Raji (cell line): ENCODE measurements around the gene EPHA6.

Experiments used
- POLR2A ChIP-seq: IDR thresholded peaks from 2 replicates; pipeline ENCODE4 v1.6.1; 2011; ENCODE audit warnings: low read depth, low read length, control low read depth; ENCODE audit not compliant: insufficient read depth

The EPHA6 gene

DNA sequence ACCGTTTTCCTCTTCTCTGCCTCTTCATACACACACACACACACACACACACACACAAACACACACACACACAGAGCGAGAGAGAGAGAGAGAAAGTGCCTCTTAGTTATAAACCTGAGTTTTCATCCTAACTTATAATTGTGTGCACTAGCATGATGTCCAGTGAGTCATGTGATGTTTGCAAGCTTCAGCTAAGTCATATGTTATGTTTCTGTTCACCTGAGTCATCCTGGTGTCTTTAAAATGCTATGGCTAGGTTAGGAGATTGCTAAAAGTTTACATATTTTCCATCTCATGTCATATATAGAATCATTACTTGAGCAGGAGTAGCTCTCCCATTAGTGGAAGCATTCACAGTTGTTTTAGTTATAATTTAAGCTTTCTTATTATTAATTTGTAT is 155.8 kb downstream of the EPHA6 start:
- TF ChIP-seq POLR2A, result no peak

- TF ChIP-seq POLR2A, result no peak
Observed at GRCh38 chr3:96977671-96978070, 163.3 kb downstream of the EPHA6 start.

DNA sequence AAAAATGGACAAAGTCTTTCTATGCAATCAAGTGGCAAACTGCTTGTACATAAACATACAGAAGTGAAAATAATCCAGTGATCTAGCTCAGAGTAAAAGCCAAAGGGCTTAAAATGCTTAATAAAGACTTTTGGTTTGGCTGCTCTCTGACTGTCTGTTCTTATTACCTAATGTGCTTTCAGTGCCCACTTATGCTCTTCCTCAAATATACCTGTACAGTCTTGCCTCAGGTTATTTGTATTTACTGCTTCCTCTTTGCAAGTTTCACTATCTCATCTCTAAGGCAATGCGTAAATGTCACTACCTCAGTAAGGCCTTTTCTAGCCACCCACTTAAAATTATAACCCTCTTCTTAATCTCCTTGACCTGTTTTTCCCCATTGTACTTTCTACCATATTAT is 171.8 kb downstream of the EPHA6 start:
- TF ChIP-seq POLR2A, result no peak

GRCh38 chr3:96991231-96991630 is 176.8 kb downstream of the EPHA6 start:
- TF ChIP-seq POLR2A, result no peak

GRCh38 chr3:96991800-96992365 is 177.5 kb downstream of the EPHA6 start:
- no peak for TF ChIP-seq POLR2A

GRCh38 chr3:96994988-96995387 is 180.6 kb downstream of the EPHA6 start:
- no peak for TF ChIP-seq POLR2A

GRCh38 chr3:96996009-96996408 is 181.6 kb downstream of the EPHA6 start:
- TF ChIP-seq POLR2A, result no peak

DNA sequence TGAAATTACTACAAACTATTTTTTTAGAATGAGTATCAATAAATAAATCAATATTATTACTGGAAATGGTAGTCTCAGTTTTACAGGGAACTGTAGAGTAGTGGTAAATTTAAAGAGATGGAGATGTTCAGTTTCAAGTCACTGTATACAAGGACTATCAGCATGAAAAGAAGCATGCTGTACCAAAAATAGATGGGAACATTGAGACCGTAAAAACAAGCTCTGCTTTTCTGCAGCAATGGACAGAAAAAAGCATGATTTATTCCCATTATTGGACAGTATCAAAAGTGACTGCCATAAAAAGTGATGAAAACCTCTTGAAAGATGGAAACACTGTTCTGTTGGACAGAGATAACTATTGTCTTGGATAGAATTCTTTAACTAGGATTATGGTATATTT is 187.2 kb downstream of the EPHA6 start:
- TF ChIP-seq POLR2A, result no peak

DNA sequence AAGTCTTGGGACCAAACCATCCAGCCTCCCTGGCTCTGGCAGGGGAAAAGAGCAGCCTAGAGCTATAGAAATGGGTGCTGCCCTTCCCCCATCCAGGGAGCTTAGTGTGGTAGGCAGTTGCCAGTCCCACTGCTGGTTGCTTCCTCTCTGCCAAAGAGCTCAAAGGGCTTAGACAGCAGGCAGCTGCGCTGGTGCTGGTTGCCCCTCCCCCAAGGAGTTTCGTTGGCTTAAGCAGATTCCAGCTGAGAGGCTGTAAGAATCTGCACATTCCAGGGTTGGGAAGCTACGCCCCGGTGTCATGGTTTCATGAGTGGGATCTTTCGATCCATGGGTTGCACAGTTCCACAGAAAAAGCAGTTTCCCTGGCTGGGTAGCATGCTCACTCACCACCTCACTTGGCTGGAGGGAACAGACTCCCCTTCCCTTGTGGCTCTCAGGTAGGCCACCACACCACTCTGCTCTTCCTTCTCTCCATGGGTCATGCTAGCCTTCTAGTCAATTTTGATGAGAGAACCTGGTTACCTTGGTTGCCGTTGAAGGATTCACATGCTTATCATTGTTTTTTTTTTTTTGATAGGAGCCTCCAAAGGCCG is 195.1 kb downstream of the EPHA6 start:
- no peak for TF ChIP-seq POLR2A

GRCh38 chr3:97010881-97011657 is 196.7 kb downstream of the EPHA6 start:
- no peak for TF ChIP-seq POLR2A

DNA sequence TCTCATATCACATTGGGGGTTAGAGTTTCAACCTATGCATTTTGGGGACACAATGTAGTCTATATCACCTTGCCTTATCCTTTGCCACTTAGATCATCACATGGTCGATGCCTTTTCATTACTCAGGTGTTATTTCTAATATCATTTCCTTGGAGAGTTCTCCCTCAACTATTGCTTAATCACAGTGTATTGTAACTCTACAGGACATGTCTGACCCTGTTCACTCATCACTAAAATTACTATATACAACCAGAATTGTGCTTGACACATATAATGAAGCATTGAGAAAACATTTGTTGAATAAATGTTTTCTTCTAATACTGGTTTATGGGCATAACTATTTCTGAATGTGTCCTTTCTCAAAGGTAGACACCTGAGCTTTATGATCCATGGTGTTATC is 207.4 kb downstream of the EPHA6 start:
- TF ChIP-seq POLR2A, result no peak

- TF ChIP-seq POLR2A, result no peak
Observed at GRCh38 chr3:97029972-97030371, 215.6 kb downstream of the EPHA6 start.

DNA sequence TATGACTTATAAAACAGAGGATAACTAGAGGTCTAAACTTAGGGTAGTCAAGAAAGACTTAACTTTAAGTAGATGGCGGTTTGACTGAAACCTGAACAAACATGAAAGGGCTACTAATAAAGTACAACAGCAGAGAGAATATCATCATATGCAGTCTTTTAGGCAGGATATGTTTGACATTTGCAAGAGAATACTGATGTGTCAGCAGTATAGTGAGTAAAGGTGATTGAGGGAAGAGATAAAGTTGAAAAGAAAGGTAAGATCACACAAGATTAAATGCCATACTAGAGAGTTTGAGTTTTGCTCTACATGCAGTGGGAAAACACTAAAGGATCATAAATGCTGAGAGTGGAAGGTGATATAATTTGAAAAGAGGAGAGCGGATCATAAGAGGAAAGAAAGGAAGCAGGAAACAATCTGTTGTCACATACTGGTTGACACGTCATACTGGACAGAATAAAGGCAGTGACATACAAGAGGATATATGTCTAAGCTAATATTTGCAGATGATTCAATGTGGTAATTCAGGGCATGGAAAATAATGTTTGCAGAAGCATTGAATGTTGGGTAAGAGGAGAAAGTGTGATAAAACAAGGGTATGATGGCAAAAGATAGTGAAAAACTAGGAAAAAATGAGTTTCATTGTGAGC is 223.0 kb downstream of the EPHA6 start:
- TF ChIP-seq POLR2A, result no peak

GRCh38 chr3:97043411-97043810 is 229.0 kb downstream of the EPHA6 start:
- no peak for TF ChIP-seq POLR2A

GRCh38 chr3:97057365-97057764 is 243.0 kb downstream of the EPHA6 start:
- TF ChIP-seq POLR2A, result no peak

DNA sequence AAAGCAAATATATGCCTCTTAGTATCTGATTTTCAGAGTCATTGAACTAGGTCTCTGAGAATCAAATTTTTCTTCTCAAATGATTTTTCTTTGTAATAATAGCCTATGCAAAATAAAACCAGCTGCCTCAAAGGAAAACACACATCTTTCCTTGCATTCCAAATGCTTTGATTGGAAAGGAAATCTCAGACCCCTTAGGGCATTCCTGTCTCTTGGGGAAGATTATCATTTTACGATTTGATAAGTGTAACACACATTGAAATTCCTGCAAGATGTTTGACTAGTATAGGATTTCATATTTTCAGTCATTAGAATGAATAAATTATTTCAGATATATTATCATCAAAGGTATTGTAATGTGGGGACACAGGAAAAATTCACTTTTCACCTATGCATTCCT is 244.8 kb downstream of the EPHA6 start:
- TF ChIP-seq POLR2A, result no peak
